22Rv1 (cell line): ENCODE data around the gene SOS1.

Source experiments
- CTCF ChIP-seq: fragments of 450-650 bp; IDR thresholded peaks from 2 replicates; pipeline ENCODE4 v1.5.1; 2017; ENCODE audit warnings: mild to moderate bottlenecking
- ZFX ChIP-seq: fragments of 450-650 bp; IDR thresholded peaks from 2 replicates; pipeline ENCODE4 v1.6.1; 2017; ENCODE audit warnings: antibody characterized with exemption, borderline replicate concordance

- TF ChIP-seq CTCF (no peak), ZFX (no peak)
These were observed 132.1 kb downstream of the SOS1 start for GRCh38 chr2:38988716-38989115.
